GM23338 (cell line): ENCODE measurements around the gene RNF207. TPM values are rescaled to one million over a fixed set of nuclear protein-coding genes. Genes with fewer than 3 reads are reported as not detected.

ENCODE experiments used
- ATAC-seq: fragments of 200-7000 bp; cut with Tn5 transposase; 3 replicates; pipeline ENCODE4 v1.9.1; 2020
- DNase-seq: peaks from one replicate; pipeline ENCODE4 v3.0.0-alpha.2; 2015; ENCODE audit warnings: low spot score
- H2AFZ ChIP-seq: fragments of 200-600 bp; sonication (generic); 2 replicates; pipeline ENCODE4 v1.8.0; 2016; ENCODE audit warnings: antibody characterized with exemption, mild to moderate bottlenecking, moderate library complexity
- H3F3A ChIP-seq: fragments of 200-600 bp; sonication (generic); replicated peaks from 2 replicates; pipeline ENCODE4 v1.8.0; 2017; ENCODE audit warnings: antibody characterized with exemption, mixed run types, low read depth
- H3K27ac ChIP-seq: fragments of 200-600 bp; sonication (generic); 2 replicates; pipeline ENCODE4 v1.6.1; 2016; ENCODE audit warnings: low read depth
- H3K27me3 ChIP-seq: fragments of 200-600 bp; sonication (generic); 2 replicates; pipeline ENCODE4 v1.8.0; 2016; ENCODE audit warnings: mild to moderate bottlenecking, mixed run types, moderate library complexity; ENCODE audit not compliant: insufficient read depth
- H3K36me3 ChIP-seq: fragments of 200-600 bp; sonication (generic); 2 replicates; pipeline ENCODE4 v1.8.0; 2016; ENCODE audit warnings: mild to moderate bottlenecking; ENCODE audit not compliant: insufficient read depth
- H3K4me1 ChIP-seq: fragments of 200-600 bp; sonication (generic); 2 replicates; pipeline ENCODE4 v1.8.0; 2016; ENCODE audit warnings: mild to moderate bottlenecking, moderate library complexity; ENCODE audit not compliant: insufficient read depth
- H3K4me2 ChIP-seq: fragments of 200-600 bp; sonication (generic); 2 replicates; pipeline ENCODE4 v1.7.1; 2017; ENCODE audit warnings: mixed run types
- H3K4me3 ChIP-seq: fragments of 200-600 bp; sonication (generic); 2 replicates; pipeline ENCODE4 v1.6.1; 2016; ENCODE audit warnings: mixed run types
- H3K79me2 ChIP-seq: fragments of 200-600 bp; sonication (generic); replicated peaks from 2 replicates; pipeline ENCODE4 v1.8.0; 2017; ENCODE audit warnings: mild to moderate bottlenecking; ENCODE audit not compliant: insufficient read depth
- H3K9me2 ChIP-seq: fragments of 200-600 bp; sonication (generic); 2 replicates; pipeline ENCODE4 v1.8.0; 2017; ENCODE audit not compliant: insufficient read depth
- H4K20me1 ChIP-seq: fragments of 200-600 bp; sonication (generic); replicated peaks from 2 replicates; pipeline ENCODE4 v1.8.0; 2017; ENCODE audit warnings: mild to moderate bottlenecking; ENCODE audit not compliant: insufficient read depth
- H3K27ac Mint-ChIP-seq: 2 replicates; pipeline ENCODE4 v1.8.0; 2020; ENCODE audit warnings: inconsistent platforms, mild to moderate bottlenecking, moderate library complexity, mixed read lengths
- H3K27me3 Mint-ChIP-seq: 3 replicates; pipeline ENCODE4 v1.8.0; 2022; ENCODE audit warnings: low read depth, mild to moderate bottlenecking, moderate library complexity, mixed read lengths, inconsistent platforms; ENCODE audit not compliant: insufficient read depth, poor library complexity
- H3K36me3 Mint-ChIP-seq: 3 replicates; pipeline ENCODE4 v1.8.0; 2021; ENCODE audit warnings: low read depth, mild to moderate bottlenecking, inconsistent platforms, moderate library complexity, mixed read lengths
- H3K4me1 Mint-ChIP-seq: 3 replicates; pipeline ENCODE4 v1.8.0; 2020; ENCODE audit warnings: mild to moderate bottlenecking, inconsistent platforms, mixed read lengths
- H3K4me3 Mint-ChIP-seq: 3 replicates; pipeline ENCODE4 v1.8.0; 2021; ENCODE audit warnings: moderate library complexity, mild to moderate bottlenecking, inconsistent platforms, mixed read lengths
- H3K9me3 Mint-ChIP-seq: 3 replicates; pipeline ENCODE4 v1.8.0; 2020; ENCODE audit warnings: moderate library complexity, mild to moderate bottlenecking, inconsistent platforms, mixed read lengths
- CREB1 ChIP-seq: fragments of 250-450 bp; sonication (Bioruptor Pico); IDR thresholded peaks from 2 replicates; pipeline ENCODE4 v1.5.0; 2020; ENCODE audit warnings: low read depth, mild to moderate bottlenecking, moderate library complexity
- EZH2 ChIP-seq: fragments of 200-600 bp; sonication (generic); IDR thresholded peaks from one replicate; pipeline ENCODE4 v1.8.0; 2017; ENCODE audit warnings: antibody characterized with exemption, mild to moderate bottlenecking, low read depth; ENCODE audit not compliant: unreplicated experiment
- EZH2phosphoT487 ChIP-seq: fragments of 200-600 bp; sonication (generic); IDR thresholded peaks from one replicate; pipeline ENCODE4 v1.8.1; 2018; ENCODE audit warnings: antibody characterized with exemption; ENCODE audit not compliant: unreplicated experiment
- JUNB ChIP-seq: IDR thresholded peaks from one replicate; pipeline ENCODE4 v1.6.1; 2016; ENCODE audit warnings: antibody characterized with exemption; ENCODE audit not compliant: unreplicated experiment
- NANOG ChIP-seq: IDR thresholded peaks from 2 replicates; pipeline ENCODE4 v1.6.1; 2016; ENCODE audit warnings: antibody characterized with exemption, borderline replicate concordance
- POLR2AphosphoS5 ChIP-seq: IDR thresholded peaks from 2 replicates; pipeline ENCODE4 v1.6.1; 2016; ENCODE audit warnings: antibody characterized with exemption, low read depth
- STAT1 ChIP-seq: IDR thresholded peaks from one replicate; pipeline ENCODE4 v1.6.1; 2016; ENCODE audit warnings: antibody characterized with exemption; ENCODE audit not compliant: unreplicated experiment
- ZNF114 ChIP-seq: fragments of 250-450 bp; sonication (Bioruptor Pico); IDR thresholded peaks from 2 replicates; pipeline ENCODE4 v1.5.0; 2020; ENCODE audit warnings: mild to moderate bottlenecking, moderate library complexity
- ZNF331 ChIP-seq: fragments of 250-450 bp; sonication (Bioruptor Pico); IDR thresholded peaks from 2 replicates; pipeline ENCODE4 v1.5.0; 2020; ENCODE audit warnings: low read depth, mild to moderate bottlenecking, moderate library complexity
- polyA plus RNA-seq: library from polyadenylated mRNA; unstranded; fragments of >200 nt; fragmentation: Nextera tagmentation; extraction: Ambion mirVana; gene quantifications from 2 replicates; pipeline ENCODE4 v1.2.1, GENCODE V29; 2016
- total RNA-seq: library from RNA; depleted of rRNA; stranded (reverse); fragments of >200 nt; shearing (Covaris generic); gene quantifications from 2 replicates; pipeline ENCODE4 v1.2.3, GENCODE V29; 2014
- TF ChIP-seq, protein P1 (sequence below): IDR thresholded peaks from 2 replicates; pipeline ENCODE4 v1.6.1; 2016; ENCODE audit warnings: antibody characterized with exemption
- TF ChIP-seq, protein P2 (sequence below), 2 experiments: fragments of 200-600 bp in 1 of 2; sonication (generic) in 1 of 2; conservative IDR thresholded peaks; 2 replicates each; pipeline versions ENCODE4 v1.5.1 to v1.6.1; 2016 to 2017; ENCODE audit warnings: antibody characterized with exemption in 2 of 2, low read depth in 2 of 2, mild to moderate bottlenecking in 2 of 2, moderate library complexity in 1 of 2
- TF ChIP-seq, protein P3 (sequence below): IDR thresholded peaks from one replicate; pipeline ENCODE4 v1.6.1; 2018; ENCODE audit warnings: antibody characterized with exemption; ENCODE audit not compliant: unreplicated experiment

RNF207 gene
- total and polyA plus RNA-seq, 2 experiments from 2014 or later: 1.7 to 2.9 TPM

DNA sequence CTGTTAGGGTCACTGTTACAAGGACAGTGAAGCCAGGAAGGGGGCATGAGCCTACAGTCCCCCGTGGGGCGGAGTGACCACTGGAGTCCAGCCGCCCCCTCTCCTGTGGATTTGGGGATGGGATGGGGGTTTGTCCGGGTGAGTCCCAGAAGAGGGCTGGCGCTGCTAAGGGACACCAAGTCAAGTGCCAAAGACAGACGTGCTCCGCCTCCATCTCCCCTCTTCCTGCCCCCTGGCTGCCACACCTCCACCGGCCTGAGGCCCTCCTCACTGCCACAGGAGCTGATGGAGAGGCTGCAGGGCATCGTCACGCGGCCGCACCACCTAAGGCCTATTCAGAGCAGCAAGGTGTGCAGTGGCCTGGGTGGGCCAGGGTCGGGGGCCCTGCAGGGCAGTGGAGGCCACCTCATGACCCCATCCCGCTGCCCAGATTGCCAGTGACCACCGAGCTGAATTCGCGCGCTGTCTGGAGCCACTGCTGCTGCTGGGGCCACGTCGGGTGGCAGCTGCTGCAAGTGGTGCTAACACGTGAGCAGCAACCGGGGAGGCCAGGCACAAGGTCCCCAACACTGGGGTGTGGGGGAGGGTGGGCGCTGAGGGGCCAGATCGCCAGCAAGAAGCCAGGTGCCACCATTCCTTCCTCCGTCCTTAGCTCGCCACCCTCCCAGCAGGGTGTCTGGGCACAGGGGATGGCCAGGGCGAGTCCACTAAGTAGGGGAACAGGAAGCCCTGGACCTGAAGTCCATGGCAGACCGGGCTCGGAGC lies 4.9 kb downstream of the RNF207 start (continued):
- TF ChIP-seq, protein P1, sequence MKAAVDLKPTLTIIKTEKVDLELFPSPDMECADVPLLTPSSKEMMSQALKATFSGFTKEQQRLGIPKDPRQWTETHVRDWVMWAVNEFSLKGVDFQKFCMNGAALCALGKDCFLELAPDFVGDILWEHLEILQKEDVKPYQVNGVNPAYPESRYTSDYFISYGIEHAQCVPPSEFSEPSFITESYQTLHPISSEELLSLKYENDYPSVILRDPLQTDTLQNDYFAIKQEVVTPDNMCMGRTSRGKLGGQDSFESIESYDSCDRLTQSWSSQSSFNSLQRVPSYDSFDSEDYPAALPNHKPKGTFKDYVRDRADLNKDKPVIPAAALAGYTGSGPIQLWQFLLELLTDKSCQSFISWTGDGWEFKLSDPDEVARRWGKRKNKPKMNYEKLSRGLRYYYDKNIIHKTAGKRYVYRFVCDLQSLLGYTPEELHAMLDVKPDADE: no peak
- no peak for TF ChIP-seq JUNB
- TF ChIP-seq CREB1 (CRISPR knock-in tag): no peak
- TF ChIP-seq EZH2: no peak
- TF ChIP-seq POLR2AphosphoS5: no peak
- TF ChIP-seq, protein P2, sequence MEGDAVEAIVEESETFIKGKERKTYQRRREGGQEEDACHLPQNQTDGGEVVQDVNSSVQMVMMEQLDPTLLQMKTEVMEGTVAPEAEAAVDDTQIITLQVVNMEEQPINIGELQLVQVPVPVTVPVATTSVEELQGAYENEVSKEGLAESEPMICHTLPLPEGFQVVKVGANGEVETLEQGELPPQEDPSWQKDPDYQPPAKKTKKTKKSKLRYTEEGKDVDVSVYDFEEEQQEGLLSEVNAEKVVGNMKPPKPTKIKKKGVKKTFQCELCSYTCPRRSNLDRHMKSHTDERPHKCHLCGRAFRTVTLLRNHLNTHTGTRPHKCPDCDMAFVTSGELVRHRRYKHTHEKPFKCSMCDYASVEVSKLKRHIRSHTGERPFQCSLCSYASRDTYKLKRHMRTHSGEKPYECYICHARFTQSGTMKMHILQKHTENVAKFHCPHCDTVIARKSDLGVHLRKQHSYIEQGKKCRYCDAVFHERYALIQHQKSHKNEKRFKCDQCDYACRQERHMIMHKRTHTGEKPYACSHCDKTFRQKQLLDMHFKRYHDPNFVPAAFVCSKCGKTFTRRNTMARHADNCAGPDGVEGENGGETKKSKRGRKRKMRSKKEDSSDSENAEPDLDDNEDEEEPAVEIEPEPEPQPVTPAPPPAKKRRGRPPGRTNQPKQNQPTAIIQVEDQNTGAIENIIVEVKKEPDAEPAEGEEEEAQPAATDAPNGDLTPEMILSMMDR (conservative IDR thresholded peaks at IDR 0.05; ENCODE audit: low read depth in 2 of 2): no peak
- no peak for TF ChIP-seq ZNF114
- no peak for TF ChIP-seq EZH2phosphoT487
- no peak for TF ChIP-seq STAT1
- no peak for TF ChIP-seq ZNF331
- no peak for TF ChIP-seq NANOG

DNA sequence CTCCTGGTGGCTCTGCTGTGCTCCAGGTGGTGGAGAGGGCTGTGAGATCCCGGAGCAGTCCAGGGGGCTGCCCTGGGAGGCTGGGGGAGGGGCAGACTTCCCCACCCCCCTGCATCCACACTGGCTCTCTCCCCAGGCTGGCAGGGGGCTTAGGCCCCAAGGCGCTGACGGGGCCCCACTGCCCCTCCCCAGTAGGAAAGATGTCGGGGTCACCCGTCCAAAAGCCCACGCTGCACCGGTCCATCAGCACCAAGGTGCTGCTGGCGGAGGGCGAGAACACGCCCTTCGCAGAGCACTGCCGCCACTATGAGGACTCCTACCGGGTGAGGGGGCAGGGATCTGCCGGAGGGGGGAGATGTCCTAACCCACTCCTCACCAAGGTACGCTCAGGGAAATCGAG lies 5.8 kb downstream of the RNF207 start:
- H3K9me2 ChIP-seq: no peaks in the 10 kb centered on the region
- H3F3A ChIP-seq: 0 out of 2 replicates have a peak, but pooled peaks cover 5% of the 10 kb centered on the region
- H3K27ac ChIP-seq: no peak overlapping the region
- no peak for ATAC-seq
- H3K4me1 ChIP-seq: peaks cover 26% of the 10 kb centered on the region
- H4K20me1 ChIP-seq: no peaks in the 10 kb centered on the region
- Mint-ChIP-seq H3K4me1 (peaks cover 19% of the 10 kb centered on the region), H3K27ac (no peak overlapping the region), H3K27me3 (peaks cover 26% of the 10 kb centered on the region), H3K9me3 (no peaks in the 10 kb centered on the region; the same call in 2 of the 3 replicates), H3K4me3 (no peak overlapping the region; the same call in 2 of the 3 replicates), H3K36me3 (no peaks in the 10 kb centered on the region)
- no peaks in the 10 kb centered on the region for H3K36me3 ChIP-seq
- no peak for DNase-seq
- peaks cover 33% of the 10 kb centered on the region for H3K27me3 ChIP-seq
- H3K4me3 ChIP-seq: no peak overlapping the region
- H3K79me2 ChIP-seq: no peaks in the 10 kb centered on the region
- H2AFZ ChIP-seq: no peak overlapping the region
- H3K4me2 ChIP-seq: no peak overlapping the region
- TF ChIP-seq NANOG (no peak), ZNF331 (no peak), ZNF114 (no peak), EZH2phosphoT487 (no peak), CREB1 (CRISPR knock-in tag) (no peak)
- TF ChIP-seq, protein P1: no peak
- TF ChIP-seq, protein P3, sequence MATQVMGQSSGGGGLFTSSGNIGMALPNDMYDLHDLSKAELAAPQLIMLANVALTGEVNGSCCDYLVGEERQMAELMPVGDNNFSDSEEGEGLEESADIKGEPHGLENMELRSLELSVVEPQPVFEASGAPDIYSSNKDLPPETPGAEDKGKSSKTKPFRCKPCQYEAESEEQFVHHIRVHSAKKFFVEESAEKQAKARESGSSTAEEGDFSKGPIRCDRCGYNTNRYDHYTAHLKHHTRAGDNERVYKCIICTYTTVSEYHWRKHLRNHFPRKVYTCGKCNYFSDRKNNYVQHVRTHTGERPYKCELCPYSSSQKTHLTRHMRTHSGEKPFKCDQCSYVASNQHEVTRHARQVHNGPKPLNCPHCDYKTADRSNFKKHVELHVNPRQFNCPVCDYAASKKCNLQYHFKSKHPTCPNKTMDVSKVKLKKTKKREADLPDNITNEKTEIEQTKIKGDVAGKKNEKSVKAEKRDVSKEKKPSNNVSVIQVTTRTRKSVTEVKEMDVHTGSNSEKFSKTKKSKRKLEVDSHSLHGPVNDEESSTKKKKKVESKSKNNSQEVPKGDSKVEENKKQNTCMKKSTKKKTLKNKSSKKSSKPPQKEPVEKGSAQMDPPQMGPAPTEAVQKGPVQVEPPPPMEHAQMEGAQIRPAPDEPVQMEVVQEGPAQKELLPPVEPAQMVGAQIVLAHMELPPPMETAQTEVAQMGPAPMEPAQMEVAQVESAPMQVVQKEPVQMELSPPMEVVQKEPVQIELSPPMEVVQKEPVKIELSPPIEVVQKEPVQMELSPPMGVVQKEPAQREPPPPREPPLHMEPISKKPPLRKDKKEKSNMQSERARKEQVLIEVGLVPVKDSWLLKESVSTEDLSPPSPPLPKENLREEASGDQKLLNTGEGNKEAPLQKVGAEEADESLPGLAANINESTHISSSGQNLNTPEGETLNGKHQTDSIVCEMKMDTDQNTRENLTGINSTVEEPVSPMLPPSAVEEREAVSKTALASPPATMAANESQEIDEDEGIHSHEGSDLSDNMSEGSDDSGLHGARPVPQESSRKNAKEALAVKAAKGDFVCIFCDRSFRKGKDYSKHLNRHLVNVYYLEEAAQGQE: no peak
